Tibial nerve (tissue), 4 donors: ENCODE results near the gene CREB3L1. TPM values are rescaled to one million over a fixed set of nuclear protein-coding genes. Genes with fewer than 3 reads are reported as not detected.
A peak's percentile ranks its signal among the peaks of the same experiment; 100 is the strongest.

ENCODE experiments used
- DNase-seq, 2 donors: peaks; one replicate each; pipeline ENCODE4 v3.0.0-alpha.2; 2019; ENCODE audit warnings: low spot score in 2 of 2
- H3K27ac ChIP-seq, 4 donors: fragments of 200-600 bp; sonication (generic) in 3 of 4; one replicate each; pipeline ENCODE4 v1.5.1; 2017 to 2019; ENCODE audit warnings: mild to moderate bottlenecking in 1 of 4
- H3K27me3 ChIP-seq, 2 donors: fragments of 200-600 bp; sonication (generic) in 1 of 2; one replicate each; pipeline versions ENCODE4 v1.5.1 to v1.6.0; 2017 to 2019
- H3K36me3 ChIP-seq, 3 donors: fragments of 200-600 bp; sonication (generic); one replicate each; pipeline ENCODE4 v1.5.1; 2018 to 2019
- H3K4me1 ChIP-seq, 4 donors: fragments of 200-600 bp; sonication (generic) in 3 of 4; one replicate each; pipeline ENCODE4 v1.5.1; 2017 to 2019
- H3K4me3 ChIP-seq, 4 donors: fragments of 200-600 bp; sonication (generic) in 3 of 4; one replicate each; pipeline ENCODE4 v1.5.1; 2017 to 2019; ENCODE audit warnings: mild to moderate bottlenecking in 1 of 4, moderate library complexity in 1 of 4
- H3K9me3 ChIP-seq, 4 donors: fragments of 200-600 bp; sonication (generic) in 3 of 4; one replicate each; pipeline ENCODE4 v1.5.1; 2017 to 2019
- CTCF ChIP-seq, 5 experiments: fragments of 200-600 bp in 3 of 5; fragments of 450-650 bp in 2 of 5; sonication (generic) in 3 of 5; IDR thresholded peaks; one replicate each; pipeline ENCODE4 v1.5.1; 2016 to 2019; ENCODE audit warnings: antibody characterized with exemption in 5 of 5, mild to moderate bottlenecking in 3 of 5, moderate library complexity in 2 of 5
- EP300 ChIP-seq, 2 donors: sonication (generic); formaldehyde crosslinking; IDR thresholded peaks; one replicate each; pipeline ENCODE4 v1.6.1; 2017; ENCODE audit warnings: antibody characterized with exemption in 2 of 2, mild to moderate bottlenecking in 1 of 2
- POLR2A ChIP-seq, 2 donors: fragments of 450-650 bp; IDR thresholded peaks; one replicate each; pipeline ENCODE4 v1.6.1; 2017; ENCODE audit warnings: antibody characterized with exemption in 2 of 2, mild to moderate bottlenecking in 2 of 2, moderate library complexity in 2 of 2
- WGBS, 2 donors: methylation state at CpG; one replicate each; pipeline ENCODE4 v1.1.5; 2018; 5-methylcytosine and 5-hydroxymethylcytosine counted together
- total RNA-seq, 4 donors: library from RNA; depleted of rRNA; stranded (reverse); fragments of >200 nt; gene quantifications; one replicate each; pipeline ENCODE4 v1.1.0, GENCODE V29; 2016

Gene CREB3L1
- total RNA-seq, 4 donors from 2014 or later: 2.0 to 6.9 (median 3.4) TPM

DNA sequence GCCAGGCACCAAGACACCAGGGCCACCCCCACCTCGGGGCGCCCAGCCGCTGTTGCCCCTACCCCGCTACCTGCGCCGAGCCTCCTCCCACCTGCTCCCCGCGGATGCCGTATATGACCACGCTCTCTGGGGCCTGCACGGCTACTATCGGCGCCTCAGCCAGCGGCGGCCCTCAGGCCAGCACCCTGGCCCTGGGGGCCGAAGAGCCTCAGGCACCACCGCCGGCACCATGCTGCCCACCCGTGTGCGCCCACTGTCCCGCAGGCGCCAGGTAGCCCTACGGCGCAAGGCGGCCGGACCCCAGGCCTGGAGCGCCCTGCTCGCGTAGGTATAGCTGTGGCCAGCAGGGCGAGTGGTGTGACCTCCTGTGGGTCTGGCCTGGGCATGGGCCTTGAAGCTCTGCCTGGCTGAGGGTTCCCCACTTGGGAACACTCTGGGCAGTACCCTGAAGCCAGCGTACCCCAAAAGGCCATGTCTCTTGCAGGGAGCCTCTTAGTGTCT lies 89.2 kb downstream of the CREB3L1 start:
- peaks cover 0 to 51% (median 29%) of the 10 kb centered on the region in 4 donors for H3K4me1 ChIP-seq

GRCh38 chr11:46367244-46367915 lies 89.9 kb downstream of the CREB3L1 start:
- H3K27ac ChIP-seq: peak overlapping the region in 2 of 4 donors; percentile 46 to 59
- DNase-seq: peak; percentile 59 to 67
- peaks cover 0 to 37% (median 0%) of the 10 kb centered on the region in 3 donors for H3K36me3 ChIP-seq
- no peak overlapping the region for H3K4me3 ChIP-seq
- H3K27me3 ChIP-seq: no peaks in the 10 kb centered on the region
- peaks cover 0 to 44% (median 23%) of the 10 kb centered on the region in 4 donors for H3K4me1 ChIP-seq
- no peaks in the 10 kb centered on the region for H3K9me3 ChIP-seq
- WGBS, 2 donors: 6 to 14% methylated on average over 7 to 30 of the region's 32 CpGs
- TF ChIP-seq EP300 (IDR thresholded peaks at IDR 0.05) (no peak), POLR2A (IDR thresholded peaks at IDR 0.05) (no peak), CTCF (IDR thresholded peaks at IDR 0.05) (peak; percentile 85 to 95 (median 93))

More for the DNA sequence above, 89.2 kb downstream of the CREB3L1 start:
- H3K27me3 ChIP-seq: no peaks in the 10 kb centered on the region
- TF ChIP-seq POLR2A (IDR thresholded peaks at IDR 0.05): no peak
- no peak for TF ChIP-seq CTCF (IDR thresholded peaks at IDR 0.05)
- TF ChIP-seq EP300 (IDR thresholded peaks at IDR 0.05): no peak
- 90 to 93% methylated on average over 20 to 31 of the region's 31 CpGs for WGBS, 2 donors
- no peak for DNase-seq
- H3K27ac ChIP-seq: peak overlapping the region in 2 of 4 donors; percentile 46 to 59
- peaks cover 0 to 31% (median 0%) of the 10 kb centered on the region in 3 donors for H3K36me3 ChIP-seq
- no peak overlapping the region for H3K4me3 ChIP-seq
- no peaks in the 10 kb centered on the region for H3K9me3 ChIP-seq

DNA sequence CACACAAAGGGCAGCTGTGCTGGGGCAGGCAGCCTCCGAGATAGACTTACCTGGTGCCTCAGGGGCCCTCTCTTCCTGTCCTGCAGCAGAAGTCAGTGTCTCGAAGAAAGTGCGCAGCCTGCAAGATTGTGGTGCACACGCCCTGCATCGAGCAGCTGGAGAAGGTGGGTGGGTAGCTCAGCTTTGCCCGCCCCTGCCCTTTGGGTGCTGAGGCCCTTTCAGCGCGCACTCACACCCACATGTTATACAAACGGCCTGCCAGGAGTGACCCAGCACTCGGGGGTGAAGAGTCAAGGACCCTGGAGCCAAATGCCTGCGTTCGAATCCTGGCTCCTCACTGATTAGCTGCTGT lies 90.4 kb downstream of the CREB3L1 start:
- TF ChIP-seq EP300 (IDR thresholded peaks at IDR 0.05) (no peak), CTCF (IDR thresholded peaks at IDR 0.05) (peak in 1 of 5 experiments; percentile 31), POLR2A (IDR thresholded peaks at IDR 0.05) (no peak)

DNA sequence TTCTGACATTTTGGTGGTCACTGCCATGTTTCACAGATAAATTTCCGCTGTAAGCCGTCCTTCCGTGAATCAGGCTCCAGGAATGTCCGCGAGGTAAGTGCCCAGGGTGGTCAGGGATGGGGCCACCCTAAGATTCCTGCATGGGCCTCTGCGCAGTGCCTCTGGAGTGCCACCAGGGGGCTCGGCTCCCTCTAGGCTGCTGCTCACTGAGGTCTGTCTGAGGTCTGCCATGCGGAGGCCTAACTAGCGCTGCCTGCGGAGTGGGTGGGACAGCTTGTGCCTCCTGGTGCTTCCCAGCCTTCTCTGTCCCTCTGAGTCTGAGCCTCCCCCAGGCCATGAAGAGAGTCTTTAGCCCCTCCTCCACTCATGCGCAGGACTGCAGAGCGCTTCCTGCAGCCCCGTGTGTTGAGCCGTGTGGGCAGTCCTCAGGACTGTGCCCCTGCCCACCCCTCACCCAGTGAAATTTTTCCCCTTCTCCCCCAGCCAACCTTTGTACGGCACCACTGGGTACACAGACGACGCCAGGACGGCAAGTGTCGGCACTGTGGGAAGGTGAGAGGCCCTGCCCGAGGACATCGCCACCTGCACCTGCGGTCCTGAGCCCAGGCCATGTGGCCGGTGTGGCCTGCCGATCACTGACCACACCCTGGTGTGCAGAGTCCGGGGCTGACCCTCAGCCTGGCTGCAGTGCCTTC lies 92.1 kb downstream of the CREB3L1 start:
- no peak overlapping the region for H3K4me3 ChIP-seq
- WGBS, 2 donors: 70 to 71% methylated on average over 20 to 23 of the region's 25 CpGs
- peaks cover 0 to 57% (median 4%) of the 10 kb centered on the region in 3 donors for H3K36me3 ChIP-seq

More for the DNA sequence above, 90.4 kb downstream of the CREB3L1 start:
- Histone ChIP-seq H3K4me3 (no peak overlapping the region), H3K27me3 (no peaks in the 10 kb centered on the region), H3K4me1 (peaks cover 0 to 39% (median 18%) of the 10 kb centered on the region in 4 donors), H3K36me3 (peaks cover 0 to 42% (median 0%) of the 10 kb centered on the region in 3 donors), H3K9me3 (no peaks in the 10 kb centered on the region), H3K27ac (peak overlapping the region in 2 of 4 donors; percentile 46 to 59)
- no peak for DNase-seq
- 43 to 46% methylated on average over 9 to 11 of the region's 12 CpGs for WGBS, 2 donors

More for the DNA sequence above, 92.1 kb downstream of the CREB3L1 start:
- H3K9me3 ChIP-seq: no peaks in the 10 kb centered on the region
- H3K4me1 ChIP-seq: peaks cover 0 to 22% (median 12%) of the 10 kb centered on the region in 4 donors
- no peak overlapping the region for H3K27ac ChIP-seq
- peak in 1 of 2 donors; percentile 22 for DNase-seq
- no peaks in the 10 kb centered on the region for H3K27me3 ChIP-seq
- TF ChIP-seq CTCF (IDR thresholded peaks at IDR 0.05) (peak; percentile 62 to 77 (median 68)), EP300 (IDR thresholded peaks at IDR 0.05) (no peak)
